Mesodermal cell (in vitro differentiated cells): ENCODE data around the gene JUNB.

Experiments used
- H3K27ac ChIP-seq: 2 replicates; pipeline ENCODE4 v1.7.0; 2013; ENCODE audit warnings: mild to moderate bottlenecking, low read depth, low read length, moderate library complexity; ENCODE audit not compliant: severe bottlenecking
- H3K36me3 ChIP-seq: 2 replicates; pipeline ENCODE4 v1.7.1; 2013; ENCODE audit warnings: mild to moderate bottlenecking, low read length, moderate library complexity; ENCODE audit not compliant: control insufficient read depth, insufficient read depth
- H3K4me1 ChIP-seq: one replicate; pipeline ENCODE4 v1.7.1; 2013; ENCODE audit warnings: mild to moderate bottlenecking, low read length; ENCODE audit not compliant: insufficient read depth, control insufficient read depth, poor library complexity, severe bottlenecking
- H3K4me3 ChIP-seq: 2 replicates; pipeline ENCODE4 v1.7.0; 2013; ENCODE audit warnings: low read length, control low read depth, mild to moderate bottlenecking; ENCODE audit not compliant: insufficient read depth, poor library complexity, severe bottlenecking; ENCODE audit errors: extremely low read depth
- H3K9me3 ChIP-seq: 2 replicates; pipeline ENCODE4 v1.7.1; 2013; ENCODE audit warnings: mild to moderate bottlenecking, low read length, moderate library complexity; ENCODE audit not compliant: control insufficient read depth
- WGBS, 2 experiments: methylation state at CpG; one replicate each; pipeline ENCODE4 v1.1.5; 2013; ENCODE audit warnings: missing lambda C conversion rate in 2 of 2; ENCODE audit not compliant: insufficient coverage in 2 of 2; 5-methylcytosine and 5-hydroxymethylcytosine counted together

Gene JUNB

GRCh38 chr19:12774588-12775555, 16.4 kb upstream of the JUNB start, which contains the start of gene HOOK2:
Gene HOOK2, minus strand, starts transcription at chr19:12775552. Its CDS starts 103 bp downstream, at chr19:12775449.
- no peaks in the 10 kb centered on the region for H3K9me3 ChIP-seq
- WGBS, 2 experiments = 24 to 31% methylated on average over 40 to 41 of the region's 58 CpGs
- no peak within 1 kb of the TSS for H3K27ac ChIP-seq
- H3K4me3 ChIP-seq = peak within 1 kb of the TSS; percentile 57
- H3K4me1 ChIP-seq = peaks cover 31% of the 10 kb centered on the region
- H3K36me3 ChIP-seq = peaks cover 7% of the 10 kb centered on the region

- Histone ChIP-seq H3K4me3 (peak overlapping the region; percentile 57), H3K36me3 (peaks cover 7% of the 10 kb centered on the region), H3K9me3 (no peaks in the 10 kb centered on the region), H3K4me1 (peaks cover 30% of the 10 kb centered on the region), H3K27ac (peak overlapping the region; percentile 88)
- WGBS, 2 experiments = 16 to 24% methylated on average over 19 to 29 of the region's 43 CpGs
Observed at GRCh38 chr19:12777217-12778016, 13.9 kb upstream of the JUNB start.

DNA sequence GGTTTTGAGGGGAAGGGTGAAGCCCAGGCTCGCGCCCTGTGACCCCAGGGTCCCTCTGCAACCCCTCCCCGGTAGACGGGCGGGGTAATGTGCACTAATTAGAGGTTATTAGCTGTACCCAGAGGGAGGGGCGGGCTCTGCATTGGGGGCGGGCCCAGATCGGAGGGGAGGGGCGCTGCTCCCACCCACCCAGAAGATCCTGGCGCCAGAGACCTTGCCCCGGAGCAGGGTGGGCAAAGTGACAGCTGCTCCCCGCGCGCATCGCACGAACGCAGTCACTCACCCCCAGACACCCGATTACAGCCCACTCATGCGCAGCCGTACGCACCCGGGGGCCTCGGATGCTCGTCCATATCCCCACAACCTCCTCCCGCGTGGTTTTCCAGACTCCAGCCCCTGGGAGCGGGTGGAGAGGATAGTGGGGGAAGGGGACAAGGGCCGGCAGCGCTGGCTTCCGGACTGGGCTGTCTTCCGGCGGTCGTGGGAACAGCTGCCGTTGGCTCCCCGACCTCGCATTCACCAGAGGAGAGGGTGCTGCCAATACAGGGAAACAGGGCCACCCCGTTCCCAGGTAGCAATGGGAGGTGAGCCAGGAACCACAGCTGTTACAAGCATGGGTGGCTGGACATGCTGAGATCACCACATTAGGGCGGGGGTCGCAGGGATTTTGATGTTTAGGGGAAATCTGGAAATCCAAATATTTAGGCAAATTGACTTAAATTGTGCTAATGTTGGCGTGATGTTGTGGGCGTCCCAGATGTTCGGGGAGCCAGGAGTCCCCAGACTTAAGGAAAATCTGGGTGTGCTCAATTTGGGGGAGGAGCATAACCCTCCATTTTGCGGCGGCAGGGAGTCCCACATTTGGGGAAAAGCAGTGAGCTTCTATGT, 13.0 kb upstream of the JUNB start:
- 4 to 6% methylated on average over 29 to 32 of the region's 44 CpGs for WGBS, 2 experiments
- peak overlapping the region; percentile 57 for H3K4me3 ChIP-seq
- H3K36me3 ChIP-seq = peaks cover 7% of the 10 kb centered on the region
- peak overlapping the region; percentile 88 for H3K27ac ChIP-seq
- H3K9me3 ChIP-seq = no peaks in the 10 kb centered on the region
- H3K4me1 ChIP-seq = peaks cover 24% of the 10 kb centered on the region

DNA sequence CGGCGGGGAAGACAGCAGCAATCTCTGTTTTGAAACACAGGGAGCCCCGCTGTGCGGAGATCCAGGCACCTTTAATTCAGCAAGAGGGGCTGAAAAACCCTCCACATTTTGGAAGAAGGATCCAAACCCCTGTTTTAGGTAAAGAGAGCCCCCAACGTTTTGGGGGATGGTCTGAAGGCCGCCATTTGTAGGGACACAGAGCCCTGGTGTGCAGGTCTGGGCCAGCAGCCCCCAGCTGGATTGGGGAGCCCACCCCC, 12.5 kb upstream of the JUNB start:
- H3K27ac ChIP-seq = peak overlapping the region; percentile 88

DNA sequence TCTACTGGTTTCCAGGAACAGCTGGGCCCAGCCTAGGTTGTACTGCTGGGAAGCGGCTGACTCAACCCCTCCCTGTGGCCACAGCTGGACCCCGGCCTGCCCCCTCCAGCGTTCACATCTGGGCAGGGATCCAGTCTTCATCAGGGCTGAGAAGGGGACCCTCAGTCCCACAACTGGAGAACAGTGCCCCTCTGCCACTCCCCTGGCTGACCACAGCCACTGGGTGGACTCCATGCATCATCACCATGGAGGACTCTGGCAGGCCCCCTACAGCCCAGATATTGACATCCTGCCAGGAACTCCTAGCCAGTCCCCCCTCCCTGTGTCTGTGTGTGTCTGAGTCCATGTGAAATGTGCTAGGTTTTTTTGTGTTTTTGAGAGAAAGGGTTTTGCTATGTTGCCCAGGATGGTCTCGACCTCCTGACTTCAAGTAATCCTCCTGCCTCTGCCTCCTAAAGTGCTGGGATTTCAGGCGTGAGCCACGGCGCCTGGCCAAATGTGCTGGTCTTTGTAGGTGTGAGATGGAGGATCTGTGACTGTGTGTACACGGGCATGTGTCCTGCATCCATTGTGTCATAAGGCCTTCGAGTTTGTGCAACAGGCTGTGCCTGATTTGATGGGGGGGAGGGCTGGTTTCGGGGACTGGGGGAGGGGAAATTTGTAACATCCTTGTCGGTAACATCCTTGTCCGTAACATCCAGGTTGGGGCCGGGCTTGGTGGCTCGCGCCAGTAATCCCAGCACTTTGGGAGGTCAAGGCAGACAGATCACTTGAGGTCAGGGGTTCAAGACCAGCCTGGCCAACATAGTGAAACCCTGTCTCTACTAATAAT, 11.9 kb upstream of the JUNB start:
- no peak overlapping the region for H3K4me3 ChIP-seq
- 78% methylated on average over 10 to 15 of the region's 15 CpGs for WGBS, 2 experiments
- H3K27ac ChIP-seq = peak overlapping the region; percentile 88
- peaks cover 31% of the 10 kb centered on the region for H3K4me1 ChIP-seq
- H3K36me3 ChIP-seq = peaks cover 3% of the 10 kb centered on the region
- no peaks in the 10 kb centered on the region for H3K9me3 ChIP-seq

More for the DNA sequence above, 12.5 kb upstream of the JUNB start:
- peak overlapping the region; percentile 57 for H3K4me3 ChIP-seq
- WGBS, 2 experiments = 24 to 32% methylated on average over 6 of the region's 6 CpGs
- peaks cover 7% of the 10 kb centered on the region for H3K36me3 ChIP-seq
- peaks cover 26% of the 10 kb centered on the region for H3K4me1 ChIP-seq
- no peaks in the 10 kb centered on the region for H3K9me3 ChIP-seq

GRCh38 chr19:12782174-12782423, 9.2 kb upstream of the JUNB start:
- WGBS, 2 experiments = 65 to 86% methylated on average over 8 to 12 of the region's 12 CpGs
- peaks cover 52% of the 10 kb centered on the region for H3K4me1 ChIP-seq
- H3K36me3 ChIP-seq = no peaks in the 10 kb centered on the region
- no peaks in the 10 kb centered on the region for H3K9me3 ChIP-seq
- H3K27ac ChIP-seq = peak overlapping the region; percentile 93
- peak overlapping the region; percentile 34 for H3K4me3 ChIP-seq

DNA sequence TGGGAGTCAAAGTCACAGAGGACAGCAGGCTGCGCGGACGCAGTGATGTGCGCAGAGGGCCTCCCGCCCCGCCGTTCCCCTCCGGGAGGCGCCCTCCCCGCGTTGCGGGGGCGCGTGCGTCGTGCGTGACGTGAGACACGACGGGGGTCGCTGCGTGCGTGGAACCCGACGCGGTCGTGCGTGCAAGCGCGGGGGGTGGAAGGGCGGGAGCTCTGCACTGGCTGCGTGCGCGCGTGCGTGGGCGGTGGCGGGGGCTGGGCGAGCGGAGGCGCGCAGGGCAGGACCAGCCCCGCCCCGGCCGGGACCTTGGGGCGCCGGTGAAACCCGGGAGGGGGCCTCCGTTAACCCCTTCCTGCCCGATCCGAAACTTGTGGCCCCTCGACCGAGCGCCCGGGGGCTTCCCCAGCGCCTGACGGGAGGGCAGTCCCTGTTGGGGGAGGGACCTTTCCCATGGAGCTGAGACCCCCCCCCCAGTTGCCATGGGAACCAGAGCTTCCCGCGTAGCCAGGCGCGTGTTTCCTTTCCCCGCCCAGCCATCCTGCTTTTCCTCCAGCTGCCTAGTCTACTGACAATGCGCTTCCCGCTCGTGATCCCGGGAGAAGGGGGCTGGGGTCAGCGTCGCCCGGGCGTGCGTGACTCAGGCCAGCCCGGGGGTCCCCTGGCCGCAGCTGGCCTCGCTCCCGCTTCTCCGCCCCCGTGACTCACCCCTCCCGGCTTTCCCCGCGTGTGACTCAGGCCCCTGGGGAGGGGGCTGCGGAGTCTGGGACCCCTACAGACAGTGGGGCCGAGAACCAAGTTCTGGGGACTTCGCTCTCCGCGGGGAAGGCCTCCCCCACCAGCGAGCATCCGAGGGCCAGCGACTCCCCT, 8.6 kb upstream of the JUNB start:
- peak overlapping the region; percentile 93 for H3K27ac ChIP-seq
- H3K36me3 ChIP-seq = no peaks in the 10 kb centered on the region
- no peaks in the 10 kb centered on the region for H3K9me3 ChIP-seq
- peaks cover 49% of the 10 kb centered on the region for H3K4me1 ChIP-seq
- WGBS, 2 experiments = 3 to 4% methylated on average over 59 to 60 of the region's 88 CpGs
- peak overlapping the region; percentile 34 for H3K4me3 ChIP-seq

DNA sequence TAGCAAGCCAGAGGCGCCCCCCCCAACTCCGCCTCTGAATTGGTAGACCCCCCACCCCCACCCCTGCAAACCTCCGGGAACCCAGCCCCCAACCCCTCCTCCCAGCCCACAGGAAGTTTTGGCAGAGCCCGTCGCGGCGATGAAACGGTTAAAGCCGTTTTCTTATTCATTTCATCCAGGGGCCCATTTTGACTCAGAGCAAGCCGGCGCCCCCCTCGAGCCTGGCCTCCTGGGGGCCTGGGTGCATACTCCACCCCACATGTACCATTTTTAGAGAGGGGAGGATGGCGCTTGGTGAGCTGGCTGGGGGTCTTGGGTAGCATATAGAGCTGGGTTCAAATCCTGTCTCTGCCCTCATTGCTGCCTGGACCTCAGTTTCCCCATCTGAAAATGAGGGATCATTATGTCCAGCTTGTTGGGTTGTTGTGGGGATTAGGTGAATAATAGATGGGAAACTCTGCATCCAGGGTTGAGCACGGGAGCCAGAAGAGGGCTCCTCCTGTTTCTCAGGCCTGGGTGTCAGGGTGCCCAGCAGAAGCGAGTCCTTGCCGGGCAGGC, 7.9 kb upstream of the JUNB start:
- Histone ChIP-seq H3K9me3 (no peaks in the 10 kb centered on the region), H3K36me3 (no peaks in the 10 kb centered on the region), H3K4me1 (peaks cover 52% of the 10 kb centered on the region), H3K27ac (peak overlapping the region; percentile 93), H3K4me3 (peak overlapping the region; percentile 34)
- WGBS, 2 experiments = 34 to 54% methylated on average over 4 to 8 of the region's 16 CpGs

GRCh38 chr19:12783849-12784393, 7.4 kb upstream of the JUNB start:
- no peaks in the 10 kb centered on the region for H3K36me3 ChIP-seq
- no peak overlapping the region for H3K4me3 ChIP-seq
- H3K9me3 ChIP-seq = no peaks in the 10 kb centered on the region
- peaks cover 52% of the 10 kb centered on the region for H3K4me1 ChIP-seq
- H3K27ac ChIP-seq = peak overlapping the region; percentile 93
- 40 to 63% methylated on average over 9 to 11 of the region's 19 CpGs for WGBS, 2 experiments
